SK-N-SH treated with all-trans-retinoic acid at 6 μM for 48 hours (cell line): ENCODE measurements around the gene LGALS1.

ENCODE experiments used
- ARNTL ChIP-seq: fragments of 450-650 bp; formaldehyde crosslinking; IDR thresholded peaks from 2 replicates; pipeline ENCODE4 v1.5.0; 2020; ENCODE audit warnings: low read depth, mild to moderate bottlenecking, moderate library complexity, borderline replicate concordance
- CSDC2 ChIP-seq: fragments of 250-450 bp; sonication (Bioruptor Pico); IDR thresholded peaks from 2 replicates; pipeline ENCODE4 v1.5.0; 2020; ENCODE audit warnings: mild to moderate bottlenecking, moderate library complexity
- ESRRG ChIP-seq: fragments of 250-450 bp; sonication (Bioruptor Pico); IDR thresholded peaks from 2 replicates; pipeline ENCODE4 v1.6.1; 2021; ENCODE audit warnings: mild to moderate bottlenecking
- ZC3H10 ChIP-seq: fragments of 250-450 bp; sonication (Bioruptor Pico); IDR thresholded peaks from 2 replicates; pipeline ENCODE4 v1.5.1; 2021; ENCODE audit warnings: mild to moderate bottlenecking, moderate library complexity
- ZNF565 ChIP-seq: fragments of 450-650 bp; formaldehyde crosslinking; conservative IDR thresholded peaks from 2 replicates; pipeline ENCODE4 v1.5.0; 2020; ENCODE audit warnings: low read depth, mild to moderate bottlenecking, moderate library complexity
- TF ChIP-seq, protein P1 (sequence below): fragments of 250-450 bp; sonication (Bioruptor Pico); IDR thresholded peaks from 2 replicates; pipeline ENCODE4 v1.8.0; 2021; ENCODE audit warnings: low read depth, mild to moderate bottlenecking, moderate library complexity, borderline replicate concordance
- TF ChIP-seq, protein P2 (sequence below): fragments of 250-450 bp; sonication (Bioruptor Pico); IDR thresholded peaks from 2 replicates; pipeline ENCODE4 v1.8.0; 2020; ENCODE audit warnings: mild to moderate bottlenecking, moderate library complexity, borderline replicate concordance
- TF ChIP-seq, protein P3 (sequence below): fragments of 250-450 bp; sonication (Bioruptor Pico); IDR thresholded peaks from 2 replicates; pipeline ENCODE4 v1.5.0; 2020; ENCODE audit warnings: mild to moderate bottlenecking, moderate library complexity

DNA sequence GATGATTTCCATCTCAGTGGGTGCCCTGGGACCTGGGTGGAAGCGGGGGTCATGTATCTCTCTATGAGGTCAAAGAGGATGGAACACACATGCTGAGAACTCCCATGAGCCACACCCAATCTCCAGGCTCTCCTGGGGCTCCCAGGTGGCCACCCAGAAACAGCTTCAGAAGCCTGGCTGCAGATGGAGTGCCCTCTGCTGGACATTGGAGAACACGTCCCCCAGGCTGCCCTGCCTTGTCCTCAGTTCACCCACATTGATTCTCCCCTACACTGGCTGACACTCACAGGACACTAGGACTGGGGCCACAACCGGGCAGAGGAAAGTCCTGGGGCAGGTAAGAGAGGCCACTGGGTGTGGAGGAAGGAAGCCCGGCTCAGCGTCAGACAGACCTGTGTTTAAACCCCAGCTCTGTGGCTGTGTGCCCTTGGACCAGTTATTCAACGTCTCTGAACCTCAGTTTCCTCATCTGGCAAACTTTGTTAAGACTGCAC lies 6.2 kb downstream of the LGALS1 start:
- TF ChIP-seq ESRRG, result no peak
- no peak for TF ChIP-seq CSDC2
- TF ChIP-seq ARNTL (CRISPR knock-in tag), result no peak
- TF ChIP-seq, protein P1, sequence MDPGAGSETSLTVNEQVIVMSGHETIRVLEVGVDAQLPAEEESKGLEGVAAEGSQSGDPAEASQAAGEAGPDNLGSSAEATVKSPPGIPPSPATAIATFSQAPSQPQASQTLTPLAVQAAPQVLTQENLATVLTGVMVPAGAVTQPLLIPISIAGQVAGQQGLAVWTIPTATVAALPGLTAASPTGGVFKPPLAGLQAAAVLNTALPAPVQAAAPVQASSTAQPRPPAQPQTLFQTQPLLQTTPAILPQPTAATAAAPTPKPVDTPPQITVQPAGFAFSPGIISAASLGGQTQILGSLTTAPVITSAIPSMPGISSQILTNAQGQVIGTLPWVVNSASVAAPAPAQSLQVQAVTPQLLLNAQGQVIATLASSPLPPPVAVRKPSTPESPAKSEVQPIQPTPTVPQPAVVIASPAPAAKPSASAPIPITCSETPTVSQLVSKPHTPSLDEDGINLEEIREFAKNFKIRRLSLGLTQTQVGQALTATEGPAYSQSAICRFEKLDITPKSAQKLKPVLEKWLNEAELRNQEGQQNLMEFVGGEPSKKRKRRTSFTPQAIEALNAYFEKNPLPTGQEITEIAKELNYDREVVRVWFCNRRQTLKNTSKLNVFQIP (CRISPR knock-in tag), result no peak
- TF ChIP-seq ZC3H10 (CRISPR knock-in tag), result no peak
- TF ChIP-seq, protein P2, sequence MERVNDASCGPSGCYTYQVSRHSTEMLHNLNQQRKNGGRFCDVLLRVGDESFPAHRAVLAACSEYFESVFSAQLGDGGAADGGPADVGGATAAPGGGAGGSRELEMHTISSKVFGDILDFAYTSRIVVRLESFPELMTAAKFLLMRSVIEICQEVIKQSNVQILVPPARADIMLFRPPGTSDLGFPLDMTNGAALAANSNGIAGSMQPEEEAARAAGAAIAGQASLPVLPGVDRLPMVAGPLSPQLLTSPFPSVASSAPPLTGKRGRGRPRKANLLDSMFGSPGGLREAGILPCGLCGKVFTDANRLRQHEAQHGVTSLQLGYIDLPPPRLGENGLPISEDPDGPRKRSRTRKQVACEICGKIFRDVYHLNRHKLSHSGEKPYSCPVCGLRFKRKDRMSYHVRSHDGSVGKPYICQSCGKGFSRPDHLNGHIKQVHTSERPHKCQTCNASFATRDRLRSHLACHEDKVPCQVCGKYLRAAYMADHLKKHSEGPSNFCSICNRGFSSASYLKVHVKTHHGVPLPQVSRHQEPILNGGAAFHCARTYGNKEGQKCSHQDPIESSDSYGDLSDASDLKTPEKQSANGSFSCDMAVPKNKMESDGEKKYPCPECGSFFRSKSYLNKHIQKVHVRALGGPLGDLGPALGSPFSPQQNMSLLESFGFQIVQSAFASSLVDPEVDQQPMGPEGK (CRISPR knock-in tag), result no peak
- TF ChIP-seq, protein P3, sequence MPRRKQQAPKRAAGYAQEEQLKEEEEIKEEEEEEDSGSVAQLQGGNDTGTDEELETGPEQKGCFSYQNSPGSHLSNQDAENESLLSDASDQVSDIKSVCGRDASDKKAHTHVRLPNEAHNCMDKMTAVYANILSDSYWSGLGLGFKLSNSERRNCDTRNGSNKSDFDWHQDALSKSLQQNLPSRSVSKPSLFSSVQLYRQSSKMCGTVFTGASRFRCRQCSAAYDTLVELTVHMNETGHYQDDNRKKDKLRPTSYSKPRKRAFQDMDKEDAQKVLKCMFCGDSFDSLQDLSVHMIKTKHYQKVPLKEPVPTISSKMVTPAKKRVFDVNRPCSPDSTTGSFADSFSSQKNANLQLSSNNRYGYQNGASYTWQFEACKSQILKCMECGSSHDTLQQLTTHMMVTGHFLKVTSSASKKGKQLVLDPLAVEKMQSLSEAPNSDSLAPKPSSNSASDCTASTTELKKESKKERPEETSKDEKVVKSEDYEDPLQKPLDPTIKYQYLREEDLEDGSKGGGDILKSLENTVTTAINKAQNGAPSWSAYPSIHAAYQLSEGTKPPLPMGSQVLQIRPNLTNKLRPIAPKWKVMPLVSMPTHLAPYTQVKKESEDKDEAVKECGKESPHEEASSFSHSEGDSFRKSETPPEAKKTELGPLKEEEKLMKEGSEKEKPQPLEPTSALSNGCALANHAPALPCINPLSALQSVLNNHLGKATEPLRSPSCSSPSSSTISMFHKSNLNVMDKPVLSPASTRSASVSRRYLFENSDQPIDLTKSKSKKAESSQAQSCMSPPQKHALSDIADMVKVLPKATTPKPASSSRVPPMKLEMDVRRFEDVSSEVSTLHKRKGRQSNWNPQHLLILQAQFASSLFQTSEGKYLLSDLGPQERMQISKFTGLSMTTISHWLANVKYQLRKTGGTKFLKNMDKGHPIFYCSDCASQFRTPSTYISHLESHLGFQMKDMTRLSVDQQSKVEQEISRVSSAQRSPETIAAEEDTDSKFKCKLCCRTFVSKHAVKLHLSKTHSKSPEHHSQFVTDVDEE (CRISPR knock-in tag), result no peak
- TF ChIP-seq ZNF565 (CRISPR knock-in tag), result no peak
